ENCODE results near the gene STXBP3. TPM values are rescaled to one million over a fixed set of nuclear protein-coding genes. Genes with fewer than 3 reads are reported as not detected.

The STXBP3 gene
- polyA plus RNA-seq, 3 donors: 32.3 to 56.2 (median 48.3) TPM

DNA sequence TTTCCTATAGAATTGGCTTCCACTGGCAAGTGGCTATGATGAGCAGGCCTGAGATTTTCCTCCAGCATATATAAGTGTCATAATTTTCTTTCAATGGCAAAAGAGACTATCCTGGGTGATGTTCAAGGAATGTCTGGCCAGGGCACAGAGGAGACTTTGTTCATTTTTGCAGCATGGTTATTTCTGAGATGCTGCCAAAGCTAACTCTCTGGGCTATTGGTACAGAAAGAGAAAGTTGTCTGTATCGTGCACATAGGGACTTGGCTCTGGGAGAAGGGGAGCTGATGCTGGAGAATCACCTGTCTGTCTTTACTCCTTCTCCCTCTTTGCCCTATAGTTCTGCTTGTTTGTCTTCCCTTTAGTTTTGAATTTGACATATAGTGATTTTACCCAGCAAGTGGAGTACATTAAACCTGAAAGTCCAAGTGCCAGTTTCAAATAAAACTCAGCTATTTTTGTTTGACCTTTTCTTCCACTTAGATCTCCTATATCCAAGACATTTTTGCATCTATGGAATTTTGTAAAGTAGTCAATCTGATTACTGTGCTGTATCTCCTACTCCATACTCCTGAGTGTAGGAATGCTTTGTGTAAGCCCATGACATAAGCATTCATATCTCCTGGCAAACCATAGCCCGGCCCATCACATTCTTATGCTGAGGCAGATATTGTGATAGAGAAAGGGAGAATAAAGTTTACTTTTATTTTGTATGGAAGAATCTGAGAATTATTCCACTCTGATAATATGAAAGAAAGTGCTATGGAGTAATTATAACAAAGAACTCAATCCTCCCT, 29.8 kb upstream of the STXBP3 start:
- no peak for DNase-seq
- Mint-ChIP-seq H3K4me1 (peaks cover 2% of the 10 kb centered on the region), H3K4me3 (no peak overlapping the region), H3K36me3 (no peaks in the 10 kb centered on the region), H3K27ac (no peak overlapping the region), H3K9me3 (no peaks in the 10 kb centered on the region), H3K27me3 (ENCODE audit: low read depth in 3 of 3) (peaks cover 3 to 7% (median 4%) of the 10 kb centered on the region in 3 donors)
- H3K4me1 ChIP-seq (ENCODE audit: control insufficient read depth in 1 of 2, insufficient read depth in 2 of 2, low read length in 2 of 2): no peaks in the 10 kb centered on the region
- no peaks in the 10 kb centered on the region for H3K9me3 ChIP-seq (replicated peaks in 1 of 2; ENCODE audit: control insufficient read depth in 1 of 2, insufficient read depth in 1 of 2, low read length in 2 of 2)
- H3K4me2 ChIP-seq (replicated peaks; ENCODE audit: extremely low read depth, low read length, poor library complexity, severe bottlenecking): no peak overlapping the region
- intact Hi-C loops (cut with micrococcal nuclease): no loop called here
- no peak overlapping the region for H3K9ac ChIP-seq (ENCODE audit: insufficient read depth, low read length, poor library complexity, severe bottlenecking)
- H3K4me3 ChIP-seq (replicated peaks in 1 of 3; ENCODE audit: low read depth in 2 of 3, low read length in 3 of 3): no peak overlapping the region
- no peaks in the 10 kb centered on the region for H3K27me3 ChIP-seq (ENCODE audit: control insufficient read depth in 2 of 2, insufficient read depth in 2 of 2, low read length in 2 of 2)
- no peak overlapping the region for H2AFZ ChIP-seq (ENCODE audit: insufficient read depth, low read depth, low read length, poor library complexity, severe bottlenecking)
- H4K20me1 ChIP-seq (ENCODE audit: insufficient read depth, low read length): no peaks in the 10 kb centered on the region
- no peaks in the 10 kb centered on the region for H3K79me2 ChIP-seq (ENCODE audit: insufficient read depth, low read length)
- H3K27ac ChIP-seq (ENCODE audit: low read depth in 1 of 2, low read length in 2 of 2): no peak overlapping the region
- TF ChIP-seq, protein P1, sequence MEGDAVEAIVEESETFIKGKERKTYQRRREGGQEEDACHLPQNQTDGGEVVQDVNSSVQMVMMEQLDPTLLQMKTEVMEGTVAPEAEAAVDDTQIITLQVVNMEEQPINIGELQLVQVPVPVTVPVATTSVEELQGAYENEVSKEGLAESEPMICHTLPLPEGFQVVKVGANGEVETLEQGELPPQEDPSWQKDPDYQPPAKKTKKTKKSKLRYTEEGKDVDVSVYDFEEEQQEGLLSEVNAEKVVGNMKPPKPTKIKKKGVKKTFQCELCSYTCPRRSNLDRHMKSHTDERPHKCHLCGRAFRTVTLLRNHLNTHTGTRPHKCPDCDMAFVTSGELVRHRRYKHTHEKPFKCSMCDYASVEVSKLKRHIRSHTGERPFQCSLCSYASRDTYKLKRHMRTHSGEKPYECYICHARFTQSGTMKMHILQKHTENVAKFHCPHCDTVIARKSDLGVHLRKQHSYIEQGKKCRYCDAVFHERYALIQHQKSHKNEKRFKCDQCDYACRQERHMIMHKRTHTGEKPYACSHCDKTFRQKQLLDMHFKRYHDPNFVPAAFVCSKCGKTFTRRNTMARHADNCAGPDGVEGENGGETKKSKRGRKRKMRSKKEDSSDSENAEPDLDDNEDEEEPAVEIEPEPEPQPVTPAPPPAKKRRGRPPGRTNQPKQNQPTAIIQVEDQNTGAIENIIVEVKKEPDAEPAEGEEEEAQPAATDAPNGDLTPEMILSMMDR (IDR thresholded peaks at IDR 0.05): no peak
- no CpG with 5 or more reads among the region's 2 CpGs for WGBS (ENCODE audit: insufficient coverage)
- no peaks in the 10 kb centered on the region for H3K36me3 ChIP-seq (replicated peaks in 1 of 2; ENCODE audit: control insufficient read depth in 1 of 2, insufficient read depth in 2 of 2, low read length in 2 of 2)

DNA sequence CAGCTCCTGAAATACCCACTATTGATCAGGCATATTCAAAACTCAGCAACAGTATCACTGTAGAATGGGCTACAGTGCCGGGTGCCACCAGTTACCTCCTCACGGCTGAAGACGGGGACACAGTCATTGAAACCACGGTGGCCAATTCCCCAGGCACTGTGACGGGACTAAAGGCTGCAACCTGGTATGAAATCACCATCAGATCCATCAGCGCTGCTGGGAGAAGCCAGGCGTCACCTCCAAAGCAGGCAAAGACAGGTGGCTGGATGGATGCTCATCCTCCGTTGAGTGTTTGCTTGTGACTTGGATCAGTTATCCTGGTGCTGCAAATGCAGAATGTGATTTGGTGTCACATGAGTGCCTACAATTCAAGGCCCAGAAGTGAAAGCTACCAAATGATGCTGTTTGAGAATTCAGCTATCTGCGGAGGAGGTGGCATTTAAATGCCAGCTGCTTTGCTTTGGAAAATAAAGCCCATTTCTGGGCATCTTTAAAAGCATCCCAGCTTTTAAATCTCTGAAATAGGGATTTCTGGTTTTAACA, 28.6 kb upstream of the STXBP3 start:
- H3K27me3 Mint-ChIP-seq (ENCODE audit: low read depth in 3 of 3): peaks cover 2 to 3% (median 3%) of the 10 kb centered on the region in 3 donors
- TF ChIP-seq, protein P1 (IDR thresholded peaks at IDR 0.05): no peak
- no peak overlapping the region for H3K4me3 ChIP-seq (replicated peaks in 1 of 3; ENCODE audit: low read depth in 2 of 3, low read length in 3 of 3)
- no peak overlapping the region for H2AFZ ChIP-seq (ENCODE audit: insufficient read depth, low read depth, low read length, poor library complexity, severe bottlenecking)
- no peaks in the 10 kb centered on the region for H3K36me3 Mint-ChIP-seq
- no peak overlapping the region for H3K4me2 ChIP-seq (replicated peaks; ENCODE audit: extremely low read depth, low read length, poor library complexity, severe bottlenecking)
- H3K27me3 ChIP-seq (ENCODE audit: control insufficient read depth in 2 of 2, insufficient read depth in 2 of 2, low read length in 2 of 2): no peaks in the 10 kb centered on the region
- DNase-seq: no peak
- H3K79me2 ChIP-seq (ENCODE audit: insufficient read depth, low read length): no peaks in the 10 kb centered on the region
- no peak overlapping the region for H3K27ac ChIP-seq (ENCODE audit: low read depth in 1 of 2, low read length in 2 of 2)
- intact Hi-C loops (cut with micrococcal nuclease): no loop called here
- H4K20me1 ChIP-seq (ENCODE audit: insufficient read depth, low read length): no peaks in the 10 kb centered on the region
- H3K9me3 Mint-ChIP-seq: no peaks in the 10 kb centered on the region
- no peak overlapping the region for H3K9ac ChIP-seq (ENCODE audit: insufficient read depth, low read length, poor library complexity, severe bottlenecking)
- WGBS (ENCODE audit: insufficient coverage): 95% methylated on average over 8 of the region's 9 CpGs
- no peaks in the 10 kb centered on the region for H3K4me1 ChIP-seq (ENCODE audit: control insufficient read depth in 1 of 2, insufficient read depth in 2 of 2, low read length in 2 of 2)
- no peaks in the 10 kb centered on the region for H3K9me3 ChIP-seq (replicated peaks in 1 of 2; ENCODE audit: control insufficient read depth in 1 of 2, insufficient read depth in 1 of 2, low read length in 2 of 2)
- no peak overlapping the region for H3K4me3 Mint-ChIP-seq
- no peak overlapping the region for H3K27ac Mint-ChIP-seq
- peaks cover 2% of the 10 kb centered on the region for H3K4me1 Mint-ChIP-seq
- no peaks in the 10 kb centered on the region for H3K36me3 ChIP-seq (replicated peaks in 1 of 2; ENCODE audit: control insufficient read depth in 1 of 2, insufficient read depth in 2 of 2, low read length in 2 of 2)
